ENCODE results near the gene FAM89B. TPM values are rescaled to one million over a fixed set of nuclear protein-coding genes. Genes with fewer than 3 reads are reported as not detected.

The FAM89B gene
- total RNA-seq, 2 experiments from 2014 or later, result 12.7 to 16.0 TPM

GRCh38 chr11:65574109-65574810 lies 1.9 kb downstream of the FAM89B start:
- ATAC-seq (peak; percentile 28), DNase-seq (peak; percentile 93)
- Mint-ChIP-seq H3K4me1 (ENCODE audit: low read depth) (peaks cover 50% of the 10 kb centered on the region), H3K4me3 (peak overlapping the region; percentile 90), H3K36me3 (ENCODE audit: low read depth) (peaks cover 35% of the 10 kb centered on the region), H3K27me3 (no peaks in the 10 kb centered on the region), H3K9me3 (no peaks in the 10 kb centered on the region), H3K27ac (peak overlapping the region; percentile 91)
- ChIA-PET POLR2A (interaction anchor here (0.7 to 6.0 kb wide), 11 partner anchors 14 to 315 kb away, joined by 3 to 87 read pairs (median 6); partner anchors contain the start of genes FIBP, KCNK7, MALAT1 and NEAT1), CTCF (interaction anchor here (1.0 to 4.7 kb wide), 9 partner anchors 9 to 33 kb away, joined by 3 to 84 read pairs (median 17); partner anchors contain the start of gene LTBP3)
- peak; percentile 97 for TF ChIP-seq CTCF (IDR thresholded peaks at IDR 0.05)
- intact Hi-C loops (cut with micrococcal nuclease), result loop anchor here (2.0 to 5.0 kb wide), 3 partner anchors 15 to 147 kb away; partner anchors contain the start of genes MAP3K11 and PCNX3

GRCh38 chr11:65574811-65575567 lies 2.7 kb downstream of the FAM89B start:
- Mint-ChIP-seq H3K4me3 (peak overlapping the region; percentile 90), H3K27me3 (no peaks in the 10 kb centered on the region), H3K27ac (peak overlapping the region; percentile 91), H3K36me3 (ENCODE audit: low read depth) (peaks cover 37% of the 10 kb centered on the region), H3K4me1 (ENCODE audit: low read depth) (peaks cover 54% of the 10 kb centered on the region), H3K9me3 (no peaks in the 10 kb centered on the region)
- DNase-seq (no peak), ATAC-seq (peak; percentile 6)
- intact Hi-C loops (cut with micrococcal nuclease), result loop anchor here (2.0 to 5.0 kb wide), 4 partner anchors 14 to 148 kb away; partner anchors contain the start of genes MAP3K11 and PCNX3
- CTCF ChIA-PET, result interaction anchor here (1.1 to 4.6 kb wide), 6 partner anchors 8 to 40 kb away, joined by 4 to 84 read pairs (median 7); partner anchors contain the start of gene PCNX3
- TF ChIP-seq CTCF (IDR thresholded peaks at IDR 0.05), result no peak
- POLR2A ChIA-PET, result interaction anchor here (0.5 to 5.4 kb wide), 19 partner anchors 9 to 314 kb away, joined by 3 to 87 read pairs (median 4); partner anchors contain the start of genes FIBP, KCNK7, MALAT1 and MAP3K11

GRCh38 chr11:65575568-65576231 lies 3.4 kb downstream of the FAM89B start, which contains the start of gene EHBP1L1:
EHBP1L1 (plus strand) TSS chr11:65576053; CDS start chr11:65576303, 250 bp downstream.
- intact Hi-C loops (cut with micrococcal nuclease), result loop anchor here (2.0 to 5.0 kb wide), 3 partner anchors 13 to 39 kb away; partner anchors contain the start of genes MAP3K11 and PCNX3
- Mint-ChIP-seq H3K4me3 (peak within 1 kb of the TSS; percentile 90), H3K27me3 (no peaks in the 10 kb centered on the region), H3K36me3 (ENCODE audit: low read depth) (peaks cover 37% of the 10 kb centered on the region), H3K9me3 (no peaks in the 10 kb centered on the region), H3K27ac (peak within 1 kb of the TSS; percentile 91), H3K4me1 (ENCODE audit: low read depth) (peaks cover 56% of the 10 kb centered on the region)
- no peak for TF ChIP-seq CTCF (IDR thresholded peaks at IDR 0.05)
- DNase-seq (peak; percentile 88), ATAC-seq (peak; percentile 27)
- POLR2A ChIA-PET, result interaction anchor here (0.5 to 5.4 kb wide), 20 partner anchors 9 to 313 kb away, joined by 3 to 87 read pairs (median 4); partner anchors contain the start of genes FIBP, KCNK7, MALAT1 and MAP3K11
- CTCF ChIA-PET, result interaction anchor here (1.0 to 4.6 kb wide), 9 partner anchors 9 to 47 kb away, joined by 3 to 84 read pairs (median 5); partner anchors contain the start of gene PCNX3

GRCh38 chr11:65576232-65576866 lies 4.0 kb downstream of the FAM89B start:
- peaks cover 34% of the 10 kb centered on the region for H3K36me3 Mint-ChIP-seq (ENCODE audit: low read depth)
- TF ChIP-seq CTCF (IDR thresholded peaks at IDR 0.05), result no peak
- H3K9me3 Mint-ChIP-seq, result no peaks in the 10 kb centered on the region
- peak overlapping the region; percentile 87 for H3K27ac Mint-ChIP-seq
- H3K27me3 Mint-ChIP-seq, result no peaks in the 10 kb centered on the region
- H3K4me3 Mint-ChIP-seq, result peak overlapping the region; percentile 90
- ChIA-PET CTCF (interaction anchor here (1.0 to 4.6 kb wide), 9 partner anchors 10 to 136 kb away, joined by 3 to 84 read pairs (median 5); partner anchors contain the start of gene KAT5), POLR2A (interaction anchor here (0.8 to 5.4 kb wide), 17 partner anchors 10 to 189 kb away, joined by 3 to 87 read pairs (median 4); partner anchors contain the start of genes KCNK7, MALAT1, MAP3K11 and SIPA1)
- intact Hi-C loops (cut with micrococcal nuclease), result loop anchor here (5.0 kb wide), 1 partner anchor 34 kb away; no protein-coding TSS in a partner anchor
- no peak for ATAC-seq
- DNase-seq, result peak; percentile 63
- peaks cover 54% of the 10 kb centered on the region for H3K4me1 Mint-ChIP-seq (ENCODE audit: low read depth)
